HG03039 (cell line): ENCODE data around the gene EPHA3.
"Not testable (repeated sequence)": the region's sequence is repeated elsewhere in the genome, so short reads cannot be mapped to it uniquely, and the experiment has no call there.

ENCODE experiments used
- ATAC-seq: cut with Tn5 transposase; IDR thresholded peaks from one replicate; pipeline ENCODE4 v1.9.1; 2021; ENCODE audit warnings: mild to moderate bottlenecking, moderate library complexity; ENCODE audit not compliant: unreplicated experiment

The EPHA3 gene

DNA sequence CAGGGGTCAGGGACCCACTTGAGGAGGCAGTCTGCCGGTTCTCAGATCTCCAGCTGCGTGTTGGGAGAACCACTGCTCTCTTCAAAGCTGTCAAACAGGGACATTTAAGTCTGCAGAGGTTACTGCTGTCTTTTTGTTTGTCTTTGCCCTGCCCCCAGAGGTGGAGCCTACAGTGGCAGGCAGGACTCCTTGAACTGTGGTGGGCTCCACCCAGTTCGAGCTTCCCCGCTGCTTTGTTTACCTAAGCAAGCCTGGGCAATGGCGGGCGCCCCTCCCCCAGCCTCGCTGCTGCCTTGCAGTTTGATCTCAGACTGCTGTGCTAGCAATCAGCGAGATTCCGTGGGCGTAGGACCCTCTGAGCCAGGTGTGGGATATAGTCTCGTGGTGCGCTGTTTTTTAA lies 243.5 kb downstream of the EPHA3 start:
- not testable (repeated sequence) for ATAC-seq

GRCh38 chr3:89353465-89353864 lies 246.0 kb downstream of the EPHA3 start:
- no peak for ATAC-seq

DNA sequence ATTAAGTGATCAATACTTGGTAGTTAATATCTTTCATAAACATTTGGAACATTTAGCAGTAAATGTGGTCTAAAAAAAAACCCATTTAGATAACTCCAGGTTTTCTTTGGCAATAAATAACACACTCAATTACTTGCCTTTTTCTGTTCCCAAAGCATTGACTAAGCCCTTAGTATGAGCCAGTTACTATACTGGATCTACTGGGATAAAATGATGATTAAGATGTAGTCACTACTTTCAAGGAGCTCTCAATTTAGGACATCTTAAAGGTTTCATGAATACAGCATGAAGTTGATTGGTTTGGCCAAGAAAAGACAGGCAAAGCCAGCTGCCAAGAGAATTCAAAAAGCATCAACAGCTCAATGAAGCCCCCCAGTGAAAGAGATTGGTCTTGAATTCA lies 250.9 kb downstream of the EPHA3 start:
- ATAC-seq = no peak

DNA sequence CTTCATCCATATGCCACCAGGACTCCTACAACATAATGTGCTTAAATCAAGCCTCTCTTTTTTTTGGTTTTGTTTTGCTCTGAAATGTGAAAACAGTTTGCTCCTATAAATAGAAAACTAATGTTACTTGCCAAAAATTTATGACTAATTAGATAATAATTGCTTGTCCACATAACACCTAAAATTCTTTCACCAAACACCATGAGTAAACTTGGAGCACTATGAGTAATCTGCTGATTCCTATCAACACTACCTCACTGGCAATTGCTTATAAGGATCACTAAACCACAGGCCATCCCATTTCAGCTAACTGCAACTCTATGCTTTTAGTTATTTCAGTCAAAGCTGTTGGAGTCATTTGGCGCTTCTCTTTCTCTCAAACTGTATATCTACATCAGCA lies 252.7 kb downstream of the EPHA3 start:
- ATAC-seq = no peak

- ATAC-seq = no peak
Measured at GRCh38 chr3:89362496-89362895, 255.1 kb downstream of the EPHA3 start.

GRCh38 chr3:89363171-89363570 lies 255.8 kb downstream of the EPHA3 start:
- ATAC-seq = no peak

DNA sequence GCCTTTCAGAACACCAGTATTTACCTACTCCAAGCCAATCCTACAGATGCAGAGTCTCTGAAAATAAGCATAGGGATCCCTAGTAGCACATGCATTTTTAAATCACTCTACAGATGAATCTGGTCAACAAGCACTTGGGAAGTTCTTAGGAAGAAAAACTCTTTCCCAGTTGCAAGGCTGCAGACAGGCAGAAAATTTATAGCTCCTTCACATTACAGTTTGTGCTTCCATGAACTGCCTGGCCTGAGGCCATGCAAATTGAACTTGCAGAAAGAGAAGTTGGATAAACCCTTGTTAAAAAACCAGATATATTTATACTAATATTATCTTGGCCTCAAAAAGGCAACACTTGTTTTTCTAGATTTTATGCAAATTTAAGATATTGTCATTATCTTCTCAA lies 256.9 kb downstream of the EPHA3 start:
- no peak for ATAC-seq

GRCh38 chr3:89367166-89367565 lies 259.7 kb downstream of the EPHA3 start:
- no peak for ATAC-seq

DNA sequence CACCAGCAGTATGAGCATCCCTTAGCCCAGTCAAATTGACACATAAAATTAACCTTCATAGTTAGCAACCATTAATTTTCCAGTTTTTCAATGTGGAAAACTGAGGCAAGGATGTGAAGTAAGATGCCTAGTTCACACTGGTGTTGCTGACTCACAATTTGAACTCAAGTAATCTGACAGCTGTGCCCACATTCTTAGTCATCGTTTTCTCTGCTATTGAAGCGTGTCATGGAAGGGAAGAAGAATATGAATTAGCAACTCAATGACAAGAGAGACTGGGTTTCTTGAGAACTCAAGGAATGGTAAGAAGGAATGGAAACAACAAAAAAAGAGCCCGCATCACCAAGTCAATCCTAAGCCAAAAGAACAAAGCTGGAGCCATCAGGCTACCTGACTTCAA lies 261.4 kb downstream of the EPHA3 start:
- ATAC-seq = no peak

GRCh38 chr3:89372456-89372855 lies 265.0 kb downstream of the EPHA3 start:
- ATAC-seq = no peak

GRCh38 chr3:89373434-89373833 lies 266.0 kb downstream of the EPHA3 start:
- no peak for ATAC-seq

- no peak for ATAC-seq
Measured at GRCh38 chr3:89375451-89375850, 268.0 kb downstream of the EPHA3 start.

- ATAC-seq = no peak
Measured at GRCh38 chr3:89380016-89380415, 272.6 kb downstream of the EPHA3 start.

GRCh38 chr3:89392991-89393390 lies 285.6 kb downstream of the EPHA3 start:
- no peak for ATAC-seq

GRCh38 chr3:89395456-89395855 lies 288.0 kb downstream of the EPHA3 start:
- ATAC-seq = no peak

DNA sequence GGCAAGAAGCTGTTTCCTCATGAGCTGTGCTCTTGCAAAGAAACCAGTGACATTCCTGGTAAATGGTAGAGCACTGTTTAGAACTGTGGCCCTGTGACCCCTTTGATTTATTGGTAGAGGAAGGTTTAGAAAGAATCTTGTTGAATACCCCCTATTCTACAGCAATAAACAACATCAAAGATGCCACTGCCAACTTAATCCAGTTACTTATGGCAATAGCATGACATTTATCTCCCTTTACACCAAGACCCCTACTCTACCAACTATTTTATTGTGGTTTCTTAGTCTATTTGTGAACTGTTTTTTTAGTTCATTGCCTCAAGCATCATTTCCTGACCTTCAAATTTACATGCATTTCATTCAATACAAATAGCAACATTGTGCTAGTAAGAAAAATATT lies 288.6 kb downstream of the EPHA3 start:
- no peak for ATAC-seq

- no peak for ATAC-seq
Measured at GRCh38 chr3:89402051-89402450, 294.6 kb downstream of the EPHA3 start.

- no peak for ATAC-seq
Measured at GRCh38 chr3:89405176-89405575, 297.8 kb downstream of the EPHA3 start.

DNA sequence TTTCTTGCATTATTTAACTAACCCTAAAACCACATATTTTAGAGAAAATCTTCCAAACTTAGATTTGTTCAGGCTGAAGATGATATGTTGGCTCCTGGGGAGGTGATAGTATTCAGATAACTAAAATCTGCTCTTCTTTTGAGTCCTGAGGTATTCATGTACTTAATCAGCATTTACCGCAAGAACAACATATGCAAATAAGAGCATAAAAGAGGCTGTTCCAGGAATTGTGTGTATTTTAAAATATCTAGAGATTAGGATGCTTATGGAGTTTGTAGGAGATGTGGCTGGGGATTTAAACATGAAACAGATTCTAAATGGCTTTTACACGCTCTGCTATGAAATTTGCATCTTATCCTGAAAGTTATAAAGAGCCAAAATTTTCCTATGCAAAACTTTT lies 298.2 kb downstream of the EPHA3 start:
- no peak for ATAC-seq

DNA sequence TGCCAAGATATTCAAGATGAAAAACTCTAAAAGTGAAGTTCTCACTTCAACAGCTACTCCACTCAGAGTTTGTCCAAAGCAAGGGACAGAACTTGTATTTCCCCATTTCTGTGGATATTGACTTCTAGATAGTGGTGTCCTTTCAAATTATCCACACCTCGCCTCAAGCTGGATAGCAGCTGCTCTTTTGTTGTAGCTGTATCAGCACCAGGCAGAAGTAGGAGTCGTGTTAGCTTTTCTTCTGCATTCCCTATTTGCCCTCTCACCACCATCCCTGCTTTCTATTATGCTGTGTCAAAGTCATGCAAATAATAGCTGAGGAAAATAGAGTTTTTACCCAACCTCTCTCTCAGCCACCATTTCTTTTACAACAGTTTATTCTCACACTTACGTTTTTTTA lies 303.8 kb downstream of the EPHA3 start:
- ATAC-seq = no peak

DNA sequence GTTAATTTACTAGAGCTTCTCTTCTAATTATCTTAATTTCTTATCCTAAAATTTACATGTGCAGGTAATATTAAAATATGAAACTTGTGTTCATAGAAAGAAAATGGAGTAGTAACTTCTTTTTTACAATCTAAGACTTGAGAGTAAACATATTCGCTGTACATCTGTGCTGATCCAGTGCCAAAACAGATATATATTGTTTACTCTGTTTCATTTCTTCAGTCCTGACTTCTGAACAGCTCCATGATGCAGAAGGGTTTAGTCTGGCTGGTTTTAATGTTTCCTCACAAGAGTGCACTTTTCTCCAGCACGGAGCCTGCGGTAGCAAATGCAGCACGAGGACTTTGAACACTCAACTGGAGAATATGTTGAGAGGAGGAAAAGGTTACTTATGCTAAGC lies 306.8 kb downstream of the EPHA3 start:
- ATAC-seq = no peak

DNA sequence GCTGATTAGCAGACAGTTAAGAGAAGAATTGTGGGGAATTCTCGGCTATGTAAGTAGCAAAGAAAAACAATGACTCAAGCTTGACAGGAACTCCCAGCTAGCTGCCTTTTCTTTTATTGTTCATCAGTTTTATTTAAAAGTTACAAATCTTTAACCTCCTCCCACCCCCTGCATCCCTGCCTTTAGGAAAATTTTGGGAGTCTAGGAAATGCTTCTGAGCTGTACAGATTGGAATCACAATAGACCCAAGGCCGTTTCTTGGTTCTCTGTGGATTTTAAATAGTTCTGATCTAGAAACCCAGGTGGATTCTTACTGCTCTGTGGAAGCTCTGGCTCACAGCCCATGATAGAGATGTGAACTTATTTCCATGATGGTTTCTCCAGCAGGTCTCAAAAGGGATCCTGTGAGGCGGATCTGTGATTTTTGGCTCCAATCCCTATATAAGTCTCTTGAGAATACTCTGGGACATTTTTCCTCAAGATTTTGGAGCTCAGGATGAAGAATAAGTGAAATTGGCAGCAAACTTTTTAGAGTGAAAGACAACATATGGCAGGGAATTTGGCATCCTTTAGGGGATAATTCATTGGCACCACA lies 312.3 kb downstream of the EPHA3 start:
- no peak for ATAC-seq

GRCh38 chr3:89426060-89426459 lies 318.6 kb downstream of the EPHA3 start:
- ATAC-seq = no peak
